Activated naive CD4-positive, alpha-beta T cell treated with anti-CD3 and anti-CD28 coated beads, Interleukin-2, amount 50 U/mL, for 16 hours (primary cell): ENCODE measurements around the gene POGLUT2.

Experiments used
- DNase-seq: peaks from one replicate; pipeline ENCODE4 v3.0.0-alpha.2; 2020

POGLUT2 gene

DNA sequence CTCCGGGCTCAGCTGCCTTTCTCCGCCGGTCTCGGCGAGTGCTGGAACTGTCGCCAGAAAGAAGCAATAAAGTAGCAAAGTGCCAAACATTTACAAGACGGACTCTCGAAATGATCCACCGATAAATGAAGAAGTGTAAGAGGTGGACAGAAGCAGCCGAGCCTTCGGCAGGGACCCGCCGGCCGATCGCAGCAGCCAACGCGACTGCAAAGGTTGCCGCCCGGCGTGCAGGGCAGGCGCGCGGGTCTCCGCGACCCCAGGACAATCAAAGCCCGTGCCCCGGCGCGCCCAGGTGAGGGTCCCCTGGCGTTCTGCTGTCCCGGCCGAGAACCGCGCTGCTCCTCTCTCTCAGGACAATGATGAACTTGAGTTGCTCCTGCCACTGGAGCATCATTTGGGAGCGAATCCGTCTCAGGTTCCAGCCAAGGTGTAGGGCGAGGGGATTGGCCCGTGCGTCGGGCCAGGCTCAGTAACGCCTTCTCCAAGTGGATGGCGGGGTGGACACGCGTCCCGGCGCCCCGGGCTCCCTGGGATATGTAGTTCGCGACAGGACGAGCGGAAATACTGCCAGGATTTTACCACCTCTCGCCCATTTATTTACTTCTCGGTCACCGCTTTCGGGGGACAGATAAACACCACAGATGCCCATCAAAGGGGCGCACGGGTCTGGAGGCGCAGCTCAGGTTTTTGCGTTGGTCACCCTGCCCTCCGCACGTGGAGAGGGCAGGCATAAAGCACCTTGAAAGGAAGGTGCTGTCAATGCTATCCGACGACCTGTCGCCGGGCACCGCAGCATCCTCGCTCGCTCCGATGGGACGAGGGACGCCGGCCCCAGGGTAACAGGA, at the start of gene POGLUT2, which contains the start of gene BIVM:
Gene POGLUT2 (minus strand): TSS at position 396 of the 845 bp plus-strand sequence. CDS start 306 bp downstream, at position 90.
Gene BIVM (plus strand): TSS at position 539 of the 845 bp plus-strand sequence. CDS start 8,149 bp downstream, outside the sequence.
- DNase-seq, result peak; percentile 68

DNA sequence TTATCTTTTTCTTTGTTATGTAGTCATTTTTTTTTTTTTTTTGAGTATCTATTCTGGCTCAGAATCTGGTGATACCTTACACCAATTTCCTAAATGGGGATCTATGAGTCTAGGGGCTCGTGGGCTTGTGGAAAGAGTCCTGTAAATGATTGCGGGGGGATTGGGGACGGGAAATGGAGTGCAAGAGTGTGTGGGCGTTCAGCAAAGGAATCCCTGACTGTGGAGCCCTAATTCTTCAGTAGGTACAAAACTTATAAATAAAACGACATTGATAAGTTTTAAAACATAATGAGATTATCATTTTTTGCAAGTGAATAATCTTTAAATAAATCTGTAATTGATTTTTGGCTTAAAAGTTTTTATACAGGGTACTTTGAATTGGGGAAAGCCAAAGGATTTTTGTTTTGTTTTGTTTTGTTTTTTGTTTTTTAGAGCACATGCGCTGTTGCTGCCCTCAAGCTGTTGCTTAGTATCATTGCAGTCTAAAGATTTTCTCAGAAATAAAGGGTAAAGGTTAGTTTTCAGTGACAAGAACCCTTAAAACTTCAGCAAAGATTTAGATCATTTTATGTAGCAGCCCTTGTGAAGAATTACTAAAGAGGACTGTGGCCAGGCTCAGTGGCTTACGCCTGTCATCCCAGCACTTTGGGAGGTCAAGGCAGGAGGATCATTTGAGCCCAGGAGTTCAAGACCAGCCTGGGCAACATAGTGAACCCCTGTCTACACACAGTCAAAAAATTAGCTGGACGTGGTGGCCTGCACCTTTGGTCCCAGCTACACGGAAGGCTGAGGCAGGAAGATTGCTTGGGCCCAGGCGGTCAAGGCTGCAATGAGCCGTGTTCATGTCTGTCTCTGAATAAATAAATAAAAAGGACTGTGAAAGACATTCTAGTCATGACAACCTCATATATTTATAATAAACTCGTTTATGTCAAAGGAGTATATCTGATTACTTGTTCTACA, 48.8 kb upstream of the POGLUT2 start:
- no peak for DNase-seq

DNA sequence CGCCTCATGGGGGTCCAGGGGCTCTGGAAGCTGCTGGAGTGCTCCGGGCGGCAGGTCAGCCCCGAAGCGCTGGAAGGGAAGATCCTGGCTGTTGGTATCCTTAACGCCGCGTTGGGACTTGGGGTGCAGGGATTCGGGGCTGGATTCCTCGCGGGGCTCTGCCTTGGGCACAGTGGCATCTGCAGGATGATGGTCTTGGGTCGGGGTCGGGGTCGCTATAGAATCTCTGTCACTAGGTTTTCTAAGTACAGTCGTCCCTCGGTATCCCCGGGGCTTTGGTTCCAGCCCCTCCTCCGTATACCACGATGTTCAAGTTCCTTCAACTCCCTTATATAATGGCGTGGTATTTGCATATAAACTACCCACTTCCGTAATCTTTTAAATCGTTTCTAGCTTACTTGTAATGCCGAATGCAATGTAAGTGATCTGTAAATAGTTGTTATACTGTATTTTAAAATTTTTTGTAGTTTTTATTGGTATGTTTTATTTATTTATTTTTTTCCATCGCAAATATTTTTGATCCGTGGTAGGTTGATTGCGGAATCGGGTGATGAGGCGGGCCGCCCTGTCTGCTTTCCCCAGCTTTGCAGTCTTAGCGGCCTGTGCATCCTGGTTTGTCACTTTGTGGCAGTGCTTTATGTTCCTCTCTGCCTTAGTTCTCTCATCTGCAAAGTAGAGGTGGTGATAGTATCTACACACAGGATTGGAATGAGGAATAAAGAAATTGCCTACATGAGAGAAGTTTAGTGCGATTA, 47.7 kb upstream of the POGLUT2 start:
- DNase-seq, result peak; percentile 42

DNA sequence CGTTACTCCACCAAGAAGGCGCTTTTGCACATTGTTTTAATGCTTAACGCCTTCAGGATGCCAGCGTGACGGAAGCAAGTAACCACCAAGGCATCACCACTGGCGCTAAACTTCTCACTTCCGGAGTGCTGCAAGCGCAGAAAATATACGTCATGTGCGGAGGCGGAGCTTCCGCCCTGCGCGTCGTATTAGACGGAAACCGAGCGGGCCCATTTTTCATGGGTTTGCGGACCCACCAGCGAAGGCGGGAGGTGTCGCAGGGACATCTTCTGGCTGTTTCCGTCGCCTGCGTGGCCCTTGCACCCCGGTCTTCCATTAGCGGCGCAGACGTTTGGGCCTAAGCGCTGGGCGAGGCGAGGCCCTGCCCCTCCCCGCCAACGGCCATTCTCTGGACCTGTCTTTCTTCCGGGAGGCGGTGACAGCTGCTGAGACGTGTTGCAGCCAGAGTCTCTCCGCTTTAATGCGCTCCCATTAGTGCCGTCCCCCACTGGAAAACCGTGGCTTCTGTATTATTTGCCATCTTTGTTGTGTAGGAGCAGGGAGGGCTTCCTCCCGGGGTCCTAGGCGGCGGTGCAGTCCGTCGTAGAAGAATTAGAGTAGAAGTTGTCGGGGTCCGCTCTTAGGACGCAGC, 47.0 kb upstream of the POGLUT2 start, which contains the start of gene ERCC5:
Gene ERCC5 (plus strand): TSS at position 403 of the 631 bp plus-strand sequence. CDS start 235 bp downstream, outside the sequence.
- DNase-seq, result peak; percentile 94

DNA sequence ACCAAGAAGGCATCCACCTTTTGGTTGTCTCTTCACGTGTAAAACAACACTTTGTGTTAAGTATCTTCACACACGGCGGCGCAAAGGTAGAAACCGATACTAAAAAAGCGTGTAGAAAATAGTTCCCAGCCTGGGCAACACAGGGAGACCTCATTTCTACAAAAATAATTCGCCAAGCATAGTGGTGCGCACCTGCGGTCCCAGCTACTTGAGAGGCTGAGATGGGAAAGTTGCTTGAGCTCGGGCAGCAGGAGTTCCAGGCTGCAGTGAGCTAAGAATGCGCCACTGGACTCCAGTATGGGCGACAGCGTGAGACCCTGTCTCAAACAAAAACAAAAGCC, 46.5 kb upstream of the POGLUT2 start:
- no peak for DNase-seq

DNA sequence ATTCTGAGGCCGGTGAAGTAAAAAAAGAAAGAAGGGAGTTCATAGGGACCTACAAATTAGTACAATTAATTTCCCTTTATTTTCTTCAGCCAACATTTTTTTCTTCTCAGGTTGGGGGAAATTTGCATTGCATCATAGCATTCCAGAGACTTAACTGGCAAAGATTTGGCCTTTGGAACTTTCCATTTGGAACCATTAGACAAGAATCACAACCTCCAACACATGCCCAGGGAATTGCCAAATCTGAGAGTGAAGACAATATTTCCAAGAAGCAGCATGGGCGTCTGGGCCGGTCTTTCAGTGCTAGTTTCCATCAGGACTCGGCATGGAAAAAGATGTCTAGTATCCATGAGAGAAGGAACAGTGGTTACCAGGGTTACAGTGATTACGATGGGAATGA, 40.7 kb upstream of the POGLUT2 start:
- no peak for DNase-seq

DNA sequence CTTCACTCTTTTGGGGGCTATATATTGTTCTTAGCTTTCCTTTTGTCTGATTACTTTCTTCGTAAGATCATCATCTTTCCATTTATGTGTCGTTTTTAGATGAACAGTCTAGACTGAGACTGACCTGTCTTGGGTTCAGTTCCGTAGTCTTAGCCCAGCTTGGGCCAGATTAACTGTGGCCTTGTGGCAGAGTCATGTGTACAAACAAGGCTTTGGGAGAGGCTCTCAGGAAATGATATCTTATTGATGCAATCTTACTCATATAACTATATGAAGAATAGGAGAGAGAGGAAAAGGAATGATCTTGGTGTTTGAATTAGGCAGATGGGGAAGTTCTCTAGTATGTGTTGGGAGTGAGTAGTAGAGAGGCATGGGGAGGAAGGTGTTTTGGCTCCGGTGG, 40.2 kb upstream of the POGLUT2 start:
- no peak for DNase-seq

DNA sequence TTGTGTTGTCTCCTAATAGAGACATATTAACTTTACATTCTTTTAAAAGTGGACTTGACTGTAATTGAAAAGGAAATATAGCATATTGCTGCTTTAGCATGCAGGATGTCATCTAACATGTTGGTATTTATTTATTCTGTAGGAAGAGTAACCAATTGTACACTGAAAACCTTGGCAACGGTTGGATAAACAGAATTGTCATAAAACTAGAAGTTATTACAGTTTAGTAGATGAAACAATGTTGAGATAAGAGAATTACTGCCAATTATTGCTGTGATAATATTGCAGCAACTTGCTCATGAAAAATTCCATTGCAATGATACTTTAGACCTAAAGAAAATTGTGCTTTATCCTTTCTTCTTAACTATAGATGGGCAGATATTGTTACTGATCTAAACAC, 39.5 kb upstream of the POGLUT2 start:
- no peak for DNase-seq

DNA sequence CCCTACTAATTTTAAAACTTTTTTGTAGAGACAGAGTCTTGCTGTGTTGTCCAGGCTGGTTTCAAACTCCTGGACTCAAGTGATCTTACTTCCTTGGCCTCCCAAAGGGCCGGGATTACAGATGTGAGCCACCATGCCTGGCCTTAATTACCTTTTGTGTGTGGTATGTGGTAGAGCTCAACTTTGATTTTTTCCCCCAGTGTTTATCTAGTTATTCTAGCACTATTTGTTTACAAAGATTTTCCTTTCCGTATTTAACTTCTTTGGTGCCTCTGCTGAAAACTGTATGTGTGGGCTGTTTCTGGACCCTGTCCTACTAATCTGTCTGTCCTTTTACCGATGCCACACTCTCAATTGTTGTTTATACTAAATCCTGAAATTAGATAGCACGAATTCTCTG, 37.7 kb upstream of the POGLUT2 start:
- no peak for DNase-seq

DNA sequence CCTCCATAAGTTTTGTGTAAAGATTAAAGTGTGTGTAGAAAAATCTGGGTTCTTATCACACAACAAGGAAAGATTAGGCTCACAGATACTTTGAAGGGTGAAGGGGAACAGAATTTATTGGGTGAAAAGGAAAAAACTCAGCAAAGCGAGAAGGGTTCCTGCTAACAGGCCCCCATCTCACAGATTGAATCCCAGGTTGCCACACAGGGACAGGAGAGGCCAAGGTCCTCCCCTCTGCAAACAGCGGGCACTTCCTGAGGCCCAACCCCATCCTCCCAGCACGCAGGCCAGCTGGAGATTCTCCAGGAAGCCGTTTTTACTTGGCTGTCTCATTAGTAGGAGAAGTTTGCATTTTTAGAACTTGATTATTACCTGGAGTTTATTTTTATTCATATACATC, 31.9 kb upstream of the POGLUT2 start:
- DNase-seq, result no peak

DNA sequence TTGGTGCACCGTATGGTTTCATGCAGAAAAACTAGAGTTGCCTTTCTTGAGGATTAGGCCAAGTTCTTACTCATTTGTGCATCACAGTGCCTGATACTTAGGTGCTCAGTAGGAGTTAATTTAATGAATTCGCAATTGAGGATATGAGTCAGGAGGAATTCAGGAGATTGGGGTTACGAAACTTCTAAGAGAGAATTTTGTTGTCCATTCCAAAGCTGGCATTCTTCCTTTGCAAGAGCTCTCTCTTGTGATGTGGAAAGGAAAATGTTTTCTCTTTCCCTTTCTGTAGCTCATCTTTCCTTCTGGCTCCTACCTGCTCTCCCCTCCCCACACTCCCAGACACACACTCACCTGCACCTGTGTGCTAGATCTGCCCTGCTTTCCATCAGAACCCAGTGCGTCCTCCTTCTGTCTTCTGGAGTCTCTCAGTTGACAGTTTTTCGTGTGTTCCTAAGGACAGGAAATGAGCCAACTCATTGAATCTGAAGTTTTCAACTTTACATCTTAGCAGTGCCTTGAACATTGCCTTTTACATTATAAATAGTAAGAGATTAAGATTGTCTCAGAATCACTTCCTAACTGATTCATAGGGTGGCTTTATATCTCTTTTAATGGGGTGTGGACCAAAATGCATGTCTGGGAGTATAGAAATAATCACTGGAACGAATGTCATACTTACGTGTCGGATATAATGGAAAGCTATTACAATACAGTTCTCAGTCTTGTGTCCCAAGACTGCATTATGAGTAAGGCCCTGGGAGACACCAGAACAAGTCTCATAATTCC, 27.3 kb upstream of the POGLUT2 start:
- no peak for DNase-seq

DNA sequence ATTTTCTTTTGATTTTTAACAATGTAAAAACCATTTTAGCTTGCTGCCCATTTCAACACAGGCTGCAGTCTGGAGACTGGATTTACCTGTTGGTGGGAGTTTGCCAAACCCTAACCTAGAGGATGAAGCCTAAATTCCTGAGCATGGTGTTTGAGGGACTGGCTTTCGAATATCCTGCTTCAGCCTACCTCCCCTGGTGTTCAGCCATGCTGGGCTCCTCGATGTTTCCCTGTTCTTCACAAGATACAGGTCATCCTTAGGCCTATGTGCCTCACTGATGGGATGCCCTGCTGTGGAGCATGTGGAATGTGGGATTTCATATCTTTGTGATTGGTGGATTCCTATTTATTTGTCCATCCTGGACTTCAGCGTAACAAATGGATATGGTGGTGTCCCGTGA, 26.6 kb upstream of the POGLUT2 start:
- DNase-seq, result no peak

DNA sequence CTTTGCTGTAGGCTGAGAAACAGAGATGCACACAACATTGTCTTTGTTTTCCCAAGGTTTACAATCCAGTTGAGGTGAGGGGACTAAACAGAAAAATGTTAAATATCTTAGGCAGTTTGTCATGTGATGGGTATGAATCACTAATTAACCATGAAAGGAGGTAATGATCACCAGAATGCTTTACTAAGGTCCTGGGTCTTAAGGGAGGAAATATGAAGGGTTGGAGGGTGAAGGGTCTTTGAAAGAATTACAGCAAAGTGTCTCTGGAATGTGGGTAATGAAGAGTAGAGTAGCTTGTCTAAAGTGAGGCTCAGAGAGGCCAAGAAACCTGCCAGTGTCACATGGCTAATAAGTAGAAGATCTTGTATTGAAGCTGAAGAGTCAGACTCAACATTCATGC, 19.1 kb upstream of the POGLUT2 start:
- no peak for DNase-seq

DNA sequence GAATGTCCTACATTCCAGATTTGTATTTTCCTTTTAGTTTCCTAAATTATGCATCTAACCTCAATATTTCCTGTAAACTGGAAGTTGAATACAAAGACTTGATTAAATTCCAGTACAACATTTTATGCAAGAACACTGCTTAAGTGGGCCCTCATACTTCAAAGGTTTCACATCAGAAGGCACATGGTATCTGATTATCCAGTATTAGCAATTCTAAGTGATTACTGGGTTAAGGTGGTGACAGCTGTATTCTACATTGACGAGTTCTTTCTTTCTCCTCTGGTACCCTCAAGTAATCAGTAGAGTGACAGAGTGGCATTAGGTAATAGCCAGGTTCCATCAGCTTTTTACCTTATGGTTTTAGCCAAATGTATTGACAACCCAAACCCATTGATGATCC, 18.5 kb upstream of the POGLUT2 start:
- DNase-seq, result no peak

DNA sequence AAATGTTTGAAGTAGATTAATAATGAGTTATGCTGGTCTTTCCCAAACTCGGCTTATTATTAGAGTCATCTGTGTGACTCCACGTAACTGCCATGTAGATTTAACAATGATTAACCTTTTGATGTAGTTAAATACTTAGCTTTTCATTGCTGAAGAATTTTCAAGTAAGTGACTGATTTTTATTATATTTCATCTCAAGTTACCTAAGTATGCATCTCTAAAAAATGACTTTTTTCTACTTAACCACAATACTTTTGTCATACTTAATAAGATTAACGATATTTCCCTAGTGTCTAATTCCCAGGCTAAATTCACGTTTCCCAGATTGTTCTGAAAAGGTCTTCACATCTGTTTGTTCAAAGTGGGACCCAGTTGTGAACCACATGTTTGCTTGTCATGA, 17.9 kb upstream of the POGLUT2 start:
- no peak for DNase-seq

DNA sequence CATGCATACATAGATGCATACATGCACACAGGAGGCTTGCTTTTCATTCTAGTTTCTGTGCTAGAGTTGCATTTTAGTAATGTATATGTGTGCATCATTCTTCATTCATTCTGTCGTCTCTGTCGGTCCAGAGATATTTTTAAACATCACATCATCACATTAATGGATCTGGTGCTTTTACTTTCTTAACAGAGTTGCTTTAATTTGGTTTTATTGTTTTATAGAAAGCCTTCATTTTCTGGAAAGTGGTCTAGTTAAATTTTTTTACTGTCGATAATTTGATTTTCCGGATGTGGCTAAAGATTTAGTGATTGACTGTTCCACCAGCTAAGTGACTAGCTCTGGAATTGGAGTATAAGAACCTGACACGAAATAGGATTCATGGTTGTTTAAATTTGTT, 17.0 kb upstream of the POGLUT2 start:
- DNase-seq, result no peak

DNA sequence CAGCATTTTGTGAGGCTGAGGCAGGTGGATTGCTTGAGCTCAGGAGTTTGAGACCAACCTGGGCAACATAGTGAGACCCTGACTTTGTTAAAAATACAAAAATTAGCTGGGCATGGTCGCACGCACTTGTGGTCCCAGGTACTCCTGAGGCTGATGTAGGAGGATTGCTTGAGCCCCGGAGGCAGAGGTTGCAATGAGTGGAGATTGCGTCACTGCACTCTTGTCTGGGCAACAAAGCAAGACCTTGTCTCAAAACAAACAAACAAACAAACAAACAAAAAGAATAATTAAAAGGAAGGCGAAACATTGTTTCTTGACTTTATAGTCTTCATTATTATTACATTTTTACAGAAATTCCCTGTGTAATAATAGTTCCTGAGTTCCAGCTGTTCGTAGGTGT, 16.0 kb upstream of the POGLUT2 start:
- no peak for DNase-seq

DNA sequence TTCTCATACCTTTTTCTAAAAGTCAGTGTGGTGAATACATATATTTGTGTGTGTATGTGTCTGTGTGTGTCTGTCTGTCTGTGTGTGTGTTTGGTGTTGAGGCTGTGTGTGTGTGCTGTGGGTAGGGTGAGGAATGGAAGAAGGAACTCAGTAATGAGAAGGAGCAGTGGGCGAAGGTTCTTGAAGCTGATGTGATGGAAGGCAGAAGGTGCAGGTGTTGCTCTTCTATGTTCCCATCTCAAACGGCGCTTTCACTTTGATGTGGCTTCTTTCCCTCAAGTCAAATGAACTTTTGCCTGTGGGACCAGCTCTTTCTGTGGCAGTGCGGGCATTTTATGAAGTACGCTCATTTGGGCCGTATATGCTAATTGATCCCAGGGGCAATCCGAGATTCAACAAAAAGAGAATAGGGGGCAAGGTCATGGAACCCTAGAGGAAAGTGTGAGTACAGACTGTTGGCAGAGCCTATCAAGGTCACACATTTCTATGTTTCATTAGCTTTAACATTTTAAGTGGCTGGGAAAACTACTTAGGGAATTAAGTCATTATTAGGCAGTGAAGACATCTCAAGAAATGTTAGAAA, 15.3 kb upstream of the POGLUT2 start:
- DNase-seq, result no peak

DNA sequence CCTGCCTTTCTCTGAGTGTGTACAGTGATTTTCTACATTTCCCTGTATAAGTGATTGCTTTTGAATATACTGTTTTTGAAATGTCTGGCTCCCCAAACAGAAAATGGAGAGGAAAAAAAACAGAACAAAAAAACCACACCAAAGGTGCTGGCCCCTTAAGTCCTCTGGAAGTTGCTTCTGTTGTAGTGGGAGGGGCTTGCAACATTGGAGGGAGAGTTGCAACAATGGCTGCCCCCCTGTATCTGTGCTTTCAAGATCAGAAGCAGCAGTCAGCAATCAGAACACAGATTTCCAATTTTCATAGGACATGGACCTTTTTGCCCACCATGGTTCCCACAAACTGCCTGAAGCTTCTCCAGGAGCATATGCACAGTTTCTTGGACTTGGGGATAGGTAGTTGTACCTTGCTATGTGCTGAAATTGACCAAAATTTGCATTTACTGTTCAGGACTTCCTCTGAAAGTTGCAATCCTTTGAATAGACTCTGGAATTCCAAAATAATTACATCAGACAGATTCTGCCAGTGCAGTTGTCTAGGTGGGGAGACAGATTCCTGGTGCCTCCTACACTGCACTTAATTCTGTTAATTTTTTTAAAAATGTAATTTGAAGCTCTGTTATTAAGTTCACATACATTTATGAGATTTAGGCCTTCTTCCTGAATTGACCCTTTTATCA, 14.0 kb upstream of the POGLUT2 start:
- no peak for DNase-seq

DNA sequence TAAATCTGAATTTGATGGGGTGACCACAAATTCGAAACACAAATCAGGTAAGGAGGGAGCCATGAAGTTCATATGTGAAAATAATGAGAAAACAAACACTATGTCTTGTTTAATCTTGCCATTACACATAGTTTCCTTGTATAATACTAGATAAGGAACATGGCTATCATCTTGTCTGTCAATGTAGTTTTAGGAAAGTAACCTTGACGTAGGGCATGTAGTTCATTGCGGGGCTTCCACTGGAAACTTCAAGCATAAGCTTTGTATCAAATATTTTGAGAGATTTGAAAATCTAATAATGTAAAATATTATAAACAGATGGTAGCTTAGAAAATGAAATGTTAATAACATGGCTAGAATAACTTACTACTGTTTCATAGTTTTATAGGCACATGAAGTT, 8.9 kb upstream of the POGLUT2 start:
- no peak for DNase-seq

DNA sequence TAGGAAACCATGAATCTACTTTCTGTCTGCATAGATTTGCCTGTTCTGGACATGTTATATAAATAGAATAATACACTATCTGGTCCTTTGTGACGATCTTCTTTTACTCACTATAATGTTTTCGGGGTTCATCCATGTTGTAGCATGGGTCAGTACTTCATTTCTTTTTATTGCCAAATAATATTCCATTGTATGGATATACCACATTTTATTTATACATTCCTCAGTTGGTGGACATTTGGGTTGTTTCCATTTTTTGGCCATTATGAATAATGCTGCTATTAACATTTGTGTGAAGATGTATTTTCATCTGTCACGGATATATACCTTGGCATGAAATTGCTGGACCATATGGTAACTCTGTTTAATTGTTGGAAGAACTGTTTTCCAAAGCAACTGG, 6.9 kb upstream of the POGLUT2 start:
- no peak for DNase-seq
